Eye (tissue), 1 donor: Measurements from ENCODE around the gene PGPEP1.
"Not testable (repeated sequence)": the region's sequence is repeated elsewhere in the genome, so short reads cannot be mapped to it uniquely, and the experiment has no call there.

Source experiments
- DNase-seq: peaks from one replicate; pipeline ENCODE4 v3.0.0-alpha.2; 2015

PGPEP1 gene

DNA sequence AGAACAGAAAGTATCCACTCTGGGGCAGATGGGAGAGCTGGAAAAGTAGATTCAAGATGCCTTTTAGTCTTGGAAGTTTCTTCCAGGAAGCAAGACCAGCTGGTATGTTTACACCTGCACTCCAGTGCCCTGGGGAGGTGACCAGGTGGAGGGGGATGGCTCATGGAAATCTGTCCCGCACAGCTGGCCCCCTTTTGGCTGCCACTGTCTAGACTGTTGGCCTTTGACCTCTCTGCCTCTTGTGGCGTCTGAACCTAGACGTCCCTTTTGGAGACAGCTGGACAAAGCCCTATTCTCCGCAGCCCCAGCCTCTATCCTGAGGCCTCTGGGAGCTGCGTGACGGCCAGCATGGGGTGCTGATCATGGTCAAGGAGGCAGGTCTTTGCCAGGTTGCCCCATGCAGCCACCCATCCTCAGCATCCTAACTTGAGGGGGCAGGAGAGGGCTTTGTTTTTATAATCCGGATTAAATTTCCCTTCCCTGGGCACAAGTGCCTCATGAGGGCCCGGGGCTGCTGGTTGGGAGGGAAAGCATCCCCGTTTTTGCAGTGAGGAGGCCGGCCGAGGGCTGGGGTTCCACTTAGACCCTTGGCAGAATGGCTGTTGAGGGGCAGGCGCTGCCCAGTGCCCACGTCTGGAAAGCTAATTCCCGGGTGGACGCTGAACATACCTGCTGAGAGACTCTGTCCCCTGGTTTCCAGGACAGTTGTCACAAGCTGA lies 28.3 kb downstream of the PGPEP1 start:
- DNase-seq = no peak

DNA sequence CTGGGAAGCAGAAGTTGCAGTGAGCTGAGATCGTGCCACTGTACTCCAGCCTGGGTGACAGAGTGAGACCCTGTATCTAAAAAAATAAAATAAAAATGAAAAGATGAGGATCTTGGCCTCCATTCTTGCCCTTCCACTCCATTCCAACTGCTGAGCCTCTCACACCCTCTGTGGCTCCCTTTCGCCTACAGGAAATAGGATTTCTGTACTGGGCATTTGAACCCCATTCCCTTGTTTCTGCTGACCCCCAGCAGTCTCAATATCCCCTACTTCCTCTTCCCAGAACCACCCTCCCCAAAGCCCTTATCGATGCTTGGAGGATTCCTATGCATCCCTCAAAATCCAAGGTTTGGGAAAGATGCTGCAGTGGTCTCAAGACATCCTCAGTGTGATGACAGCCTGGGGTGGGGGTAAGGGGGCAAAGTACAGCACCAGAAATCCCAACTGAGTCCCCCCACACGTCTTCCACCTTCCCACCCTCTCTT lies 33.1 kb downstream of the PGPEP1 start:
- no peak for DNase-seq

DNA sequence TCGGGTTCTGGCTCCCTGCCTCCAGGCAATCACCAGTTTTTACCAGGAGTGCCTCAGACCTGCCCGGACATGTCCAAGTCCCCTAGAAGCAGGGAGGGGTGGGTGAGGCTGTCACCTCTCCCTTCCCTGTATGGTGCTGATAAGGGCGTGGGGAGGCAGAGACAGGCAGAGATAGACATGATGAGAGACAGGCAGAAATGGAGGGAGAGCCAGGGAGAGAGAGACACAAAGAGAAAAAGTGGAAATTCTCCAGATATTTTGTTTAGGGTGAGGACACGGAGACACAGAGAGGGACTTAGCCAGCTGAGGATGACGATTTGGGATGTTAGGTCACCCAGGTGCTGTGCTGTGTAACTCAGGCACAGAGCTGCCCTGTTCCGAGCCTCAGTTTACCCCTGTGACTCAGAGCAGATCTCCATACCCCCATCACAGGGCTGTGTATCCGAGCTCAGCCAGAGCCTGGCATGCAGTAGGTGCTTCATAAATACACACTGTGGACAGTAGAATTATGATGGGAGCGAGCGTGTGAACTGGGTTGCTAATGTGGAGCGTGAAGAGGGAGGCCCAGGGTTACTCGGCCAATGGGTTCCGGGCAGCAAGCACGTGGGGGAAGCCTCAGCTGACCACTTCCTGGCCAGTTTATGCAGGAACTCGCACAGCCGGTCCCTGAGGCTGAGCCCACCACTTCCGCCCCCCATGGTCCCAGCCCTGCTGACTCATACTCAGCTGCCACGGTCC lies 33.7 kb downstream of the PGPEP1 start:
- peak; percentile 86 for DNase-seq

DNA sequence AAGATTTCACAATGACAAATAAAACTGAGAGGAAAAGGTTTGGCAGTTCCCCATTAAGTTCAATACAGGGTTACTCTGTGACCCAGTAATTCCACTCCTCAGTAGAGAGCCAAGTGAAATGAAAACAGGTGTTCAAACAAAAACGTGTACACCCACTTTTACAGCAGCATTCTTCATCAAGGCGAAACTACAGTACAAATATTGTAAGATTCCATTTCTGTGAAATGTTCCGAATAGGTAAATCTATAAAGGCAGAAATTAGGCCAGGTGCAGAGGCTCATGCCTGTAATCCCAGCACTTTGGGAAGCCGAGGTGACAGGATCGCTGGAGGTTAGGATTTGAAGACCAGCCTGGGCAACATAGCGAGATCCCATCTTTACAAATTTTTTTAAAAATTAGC lies 36.6 kb downstream of the PGPEP1 start:
- DNase-seq = no peak

DNA sequence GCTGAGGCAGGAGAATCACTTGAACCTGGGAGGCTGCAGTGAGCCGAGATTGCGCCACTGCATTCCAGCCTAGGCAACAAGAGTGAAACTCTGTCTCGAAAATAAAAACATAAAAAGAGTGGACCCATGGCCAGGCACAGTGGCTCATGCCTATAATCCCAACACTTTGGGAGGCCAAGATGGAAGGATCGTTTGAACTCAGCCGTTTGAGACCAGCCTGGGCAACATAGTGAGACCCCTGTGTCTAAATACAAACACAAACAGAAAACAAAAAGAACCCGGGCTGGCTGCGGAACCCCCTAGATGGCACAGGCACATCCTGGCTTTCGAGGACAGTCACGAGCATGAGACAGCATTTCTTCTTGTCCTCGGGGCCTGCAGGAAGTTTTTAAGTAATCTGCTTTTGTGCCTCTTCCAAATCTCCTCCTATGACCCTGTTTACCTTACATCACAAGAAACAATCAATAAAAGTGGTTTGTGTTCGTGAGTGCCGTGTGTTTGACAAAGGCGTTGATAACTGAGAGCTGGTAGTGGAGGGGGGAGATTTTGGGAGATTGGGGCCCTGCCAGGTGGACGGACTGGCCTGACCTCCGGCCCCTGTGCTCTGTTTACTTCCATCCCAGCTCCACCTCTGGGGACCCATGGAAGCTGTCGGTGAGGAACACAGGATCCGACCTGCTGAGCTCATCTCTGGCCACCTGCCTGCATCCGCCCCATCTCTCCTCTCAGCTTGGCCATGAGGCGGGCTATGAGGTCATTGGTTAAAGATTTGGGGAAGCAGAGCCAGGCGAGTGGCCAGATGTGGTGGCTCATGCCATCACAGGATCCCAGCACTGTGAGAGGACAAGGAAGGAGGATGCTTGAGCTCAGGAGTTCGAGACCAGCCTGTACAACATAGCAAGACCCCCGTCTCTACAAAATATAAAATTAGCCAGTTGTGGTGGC lies 39.7 kb downstream of the PGPEP1 start:
- DNase-seq = peak; percentile 30

DNA sequence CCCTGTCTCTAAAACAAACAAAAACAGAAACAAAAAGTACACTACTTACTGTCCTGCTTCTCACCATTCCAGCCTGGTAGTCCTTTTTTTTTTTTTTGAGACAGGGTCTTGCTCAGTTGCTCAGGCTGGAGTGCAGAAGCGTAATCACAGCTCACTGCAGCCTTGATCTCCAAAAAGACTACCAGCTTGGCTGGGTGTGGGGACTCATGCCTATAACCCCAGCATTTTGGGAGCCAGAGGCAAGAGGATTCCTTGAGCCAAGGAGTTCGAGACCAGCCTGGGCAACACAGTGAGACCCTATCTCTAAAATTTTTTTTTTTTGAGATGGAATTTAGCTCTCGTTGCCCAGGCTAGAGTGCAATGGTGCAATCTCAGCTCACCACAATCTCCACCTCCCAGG lies 40.4 kb downstream of the PGPEP1 start:
- no peak for DNase-seq

DNA sequence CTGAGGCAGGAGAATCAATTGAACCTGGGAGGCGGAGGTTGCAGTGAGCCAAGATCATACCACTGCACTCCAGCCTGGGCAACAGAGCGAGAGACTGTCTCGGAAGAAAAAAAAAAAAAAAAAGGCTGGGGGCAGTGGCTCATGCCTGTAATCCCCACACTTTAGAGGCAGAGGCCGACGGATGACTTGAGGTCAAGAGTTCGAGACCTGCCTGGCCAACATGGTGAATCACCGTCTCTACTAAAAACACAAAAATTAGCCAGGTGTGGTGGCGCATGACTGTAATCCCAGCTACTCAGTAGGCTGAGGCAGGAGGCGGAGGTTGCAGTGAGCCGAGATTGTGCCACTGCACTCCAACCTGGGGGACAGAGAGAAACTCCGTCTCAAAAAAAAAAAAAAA lies 43.2 kb downstream of the PGPEP1 start:
- not testable (repeated sequence) for DNase-seq

DNA sequence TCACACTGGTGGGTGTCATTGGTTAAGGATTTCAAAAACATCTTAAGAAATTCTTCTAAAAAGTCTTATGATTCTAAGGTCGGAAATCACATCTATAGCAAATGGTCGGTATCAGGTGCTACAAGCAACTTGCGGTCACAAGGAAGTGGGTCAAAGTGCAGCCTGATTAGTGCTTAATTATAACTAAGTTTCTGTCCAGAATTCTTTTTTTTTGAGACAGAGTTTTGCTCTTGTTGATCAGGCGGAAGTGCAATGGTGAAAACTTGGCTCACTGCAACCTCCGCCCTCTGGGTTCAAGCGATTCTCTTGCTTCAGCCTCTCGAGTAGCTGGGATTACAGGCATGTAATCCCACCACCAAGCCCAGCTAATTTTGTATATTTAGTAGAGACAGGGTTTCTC lies 44.4 kb downstream of the PGPEP1 start:
- DNase-seq = no peak

DNA sequence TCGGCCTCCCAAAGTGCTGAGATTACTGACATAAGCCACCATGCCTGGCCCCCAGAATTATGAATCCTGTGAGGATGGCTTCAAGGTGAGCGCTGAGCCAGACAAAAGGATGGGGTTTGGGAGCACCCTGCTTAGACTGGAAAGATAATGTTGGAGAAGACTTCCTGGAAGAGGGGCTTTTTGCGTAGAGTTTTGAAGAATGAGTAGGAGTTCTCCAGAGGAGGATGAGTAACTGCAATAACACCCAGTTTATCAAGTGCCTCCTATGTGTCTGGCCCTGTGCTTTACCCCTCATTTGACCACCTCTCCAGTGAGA lies 44.9 kb downstream of the PGPEP1 start:
- DNase-seq = no peak

DNA sequence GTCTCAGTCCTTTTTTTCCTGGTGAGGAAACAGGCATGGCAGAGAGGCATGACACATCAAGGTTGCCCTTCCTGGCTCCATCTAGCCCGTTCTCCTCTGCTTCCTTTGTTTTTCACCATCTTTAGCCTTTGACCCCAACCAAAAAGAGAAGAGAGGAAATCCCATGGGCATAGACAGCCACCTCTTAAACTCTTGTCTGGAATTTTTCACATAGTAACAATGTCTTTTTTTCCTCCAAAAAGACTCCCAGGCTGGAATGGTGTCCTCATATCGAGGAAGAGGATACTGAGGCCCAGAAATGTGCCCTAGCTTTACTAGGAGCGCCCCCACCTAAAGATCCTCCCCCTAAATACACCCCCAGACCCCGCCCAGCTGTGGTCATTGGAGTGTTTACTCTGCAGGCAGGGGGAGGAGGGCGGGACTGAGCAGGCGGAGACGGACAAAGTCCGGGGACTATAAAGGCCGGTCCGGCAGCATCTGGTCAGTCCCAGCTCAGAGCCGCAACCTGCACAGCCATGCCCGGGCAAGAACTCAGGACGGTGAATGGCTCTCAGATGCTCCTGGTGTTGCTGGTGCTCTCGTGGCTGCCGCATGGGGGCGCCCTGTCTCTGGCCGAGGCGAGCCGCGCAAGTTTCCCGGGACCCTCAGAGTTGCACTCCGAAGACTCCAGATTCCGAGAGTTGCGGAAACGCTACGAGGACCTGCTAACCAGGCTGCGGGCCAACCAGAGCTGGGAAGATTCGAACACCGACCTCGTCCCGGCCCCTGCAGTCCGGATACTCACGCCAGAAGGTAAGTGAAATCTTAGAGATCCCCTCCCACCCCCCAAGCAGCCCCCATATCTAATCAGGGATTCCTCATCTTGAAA lies 45.5 kb downstream of the PGPEP1 start, which contains the start of gene GDF15:
Gene GDF15 (plus strand): TSS at position 484 of the 868 bp plus-strand sequence. CDS start 32 bp downstream, at position 516.
- DNase-seq = peak; percentile 33

DNA sequence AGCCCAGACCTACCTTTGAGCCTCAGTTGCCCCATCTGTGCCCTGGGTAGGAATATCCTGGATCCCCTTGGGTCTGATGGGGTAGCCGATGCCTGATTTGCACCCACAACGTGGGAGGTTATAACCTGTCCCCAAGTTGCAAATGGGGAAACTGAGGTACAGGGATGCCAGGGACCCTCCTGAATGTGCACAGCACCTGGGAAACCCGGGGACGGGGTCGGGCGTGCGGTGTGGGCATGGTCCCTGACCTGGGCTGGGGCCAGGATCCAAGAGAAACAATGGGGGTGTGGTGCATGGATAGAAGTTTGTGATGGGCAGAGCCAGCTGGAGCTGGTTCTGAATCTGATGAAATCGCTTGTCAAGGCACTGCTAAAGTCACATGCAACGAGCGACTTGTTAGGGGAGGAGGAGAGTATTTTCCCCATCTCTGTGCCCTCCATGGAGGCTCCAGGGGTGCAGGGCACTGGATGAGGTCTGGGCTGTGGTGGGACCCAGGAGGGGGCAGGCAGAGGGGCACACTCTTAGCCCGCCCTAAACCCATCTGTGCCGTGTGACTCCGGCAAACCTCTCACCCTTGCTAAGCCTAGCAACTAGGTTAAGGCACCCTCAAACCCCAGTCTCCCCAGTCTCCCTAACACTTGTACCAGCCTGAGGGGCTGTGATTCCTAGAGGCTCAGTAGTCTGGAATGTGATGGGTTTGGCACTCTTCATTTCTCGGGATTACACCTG lies 46.3 kb downstream of the PGPEP1 start:
- no peak for DNase-seq

DNA sequence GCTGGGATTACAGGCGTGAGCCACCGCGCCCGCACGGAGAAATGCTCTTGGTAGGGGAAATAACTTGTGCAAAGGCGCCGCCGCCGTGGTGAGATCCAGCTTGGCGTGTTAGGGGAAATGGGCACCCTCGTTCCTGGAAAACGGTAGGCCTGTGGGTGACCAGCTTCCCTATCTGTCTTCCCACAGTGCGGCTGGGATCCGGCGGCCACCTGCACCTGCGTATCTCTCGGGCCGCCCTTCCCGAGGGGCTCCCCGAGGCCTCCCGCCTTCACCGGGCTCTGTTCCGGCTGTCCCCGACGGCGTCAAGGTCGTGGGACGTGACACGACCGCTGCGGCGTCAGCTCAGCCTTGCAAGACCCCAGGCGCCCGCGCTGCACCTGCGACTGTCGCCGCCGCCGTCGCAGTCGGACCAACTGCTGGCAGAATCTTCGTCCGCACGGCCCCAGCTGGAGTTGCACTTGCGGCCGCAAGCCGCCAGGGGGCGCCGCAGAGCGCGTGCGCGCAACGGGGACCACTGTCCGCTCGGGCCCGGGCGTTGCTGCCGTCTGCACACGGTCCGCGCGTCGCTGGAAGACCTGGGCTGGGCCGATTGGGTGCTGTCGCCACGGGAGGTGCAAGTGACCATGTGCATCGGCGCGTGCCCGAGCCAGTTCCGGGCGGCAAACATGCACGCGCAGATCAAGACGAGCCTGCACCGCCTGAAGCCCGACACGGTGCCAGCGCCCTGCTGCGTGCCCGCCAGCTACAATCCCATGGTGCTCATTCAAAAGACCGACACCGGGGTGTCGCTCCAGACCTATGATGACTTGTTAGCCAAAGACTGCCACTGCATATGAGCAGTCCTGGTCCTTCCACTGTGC lies 47.9 kb downstream of the PGPEP1 start:
- peak; percentile 94 for DNase-seq

DNA sequence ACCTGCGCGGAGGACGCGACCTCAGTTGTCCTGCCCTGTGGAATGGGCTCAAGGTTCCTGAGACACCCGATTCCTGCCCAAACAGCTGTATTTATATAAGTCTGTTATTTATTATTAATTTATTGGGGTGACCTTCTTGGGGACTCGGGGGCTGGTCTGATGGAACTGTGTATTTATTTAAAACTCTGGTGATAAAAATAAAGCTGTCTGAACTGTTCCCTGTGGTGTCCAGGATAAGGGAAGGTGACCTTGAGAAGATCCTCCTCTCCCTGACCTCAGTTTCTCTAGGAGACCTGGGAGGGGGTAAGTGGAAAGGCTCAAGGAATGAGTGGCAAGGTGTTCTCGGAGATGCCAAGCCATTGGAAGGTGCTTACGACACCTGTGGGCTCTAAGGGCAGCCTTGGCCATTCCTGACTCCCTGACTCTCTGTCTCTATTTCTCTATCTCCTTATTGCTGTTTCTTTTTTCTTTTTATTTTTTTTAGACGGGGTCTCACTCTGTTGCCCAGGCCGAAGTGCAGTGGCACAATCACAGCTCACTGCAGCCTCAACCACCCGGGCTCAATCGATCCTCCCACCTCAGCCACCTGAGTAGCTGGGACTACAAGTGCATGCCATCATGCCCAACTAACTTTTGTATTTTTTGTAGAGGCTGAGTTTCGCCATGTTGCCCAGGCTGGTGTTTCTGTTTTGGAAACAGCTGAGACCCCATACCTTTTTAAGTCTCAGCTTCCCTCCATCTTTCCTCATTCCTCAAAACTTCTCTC lies 48.7 kb downstream of the PGPEP1 start:
- no peak for DNase-seq

DNA sequence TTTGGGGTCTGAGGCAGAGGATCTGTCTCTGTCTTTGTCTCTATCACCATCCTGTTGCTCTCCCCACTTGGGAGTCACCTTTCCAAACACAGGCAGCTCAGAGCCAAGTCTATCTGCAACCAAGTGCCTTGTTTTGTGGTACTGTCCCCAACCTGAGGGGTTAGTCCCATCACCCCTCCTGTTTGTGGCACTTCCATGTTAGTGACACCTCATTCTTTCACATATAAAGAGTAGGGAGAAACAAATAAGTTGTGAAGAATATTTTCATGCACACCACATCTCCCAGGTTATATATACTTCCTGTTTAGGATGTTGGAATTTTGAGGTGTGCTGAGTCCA lies 49.3 kb downstream of the PGPEP1 start:
- DNase-seq = no peak

DNA sequence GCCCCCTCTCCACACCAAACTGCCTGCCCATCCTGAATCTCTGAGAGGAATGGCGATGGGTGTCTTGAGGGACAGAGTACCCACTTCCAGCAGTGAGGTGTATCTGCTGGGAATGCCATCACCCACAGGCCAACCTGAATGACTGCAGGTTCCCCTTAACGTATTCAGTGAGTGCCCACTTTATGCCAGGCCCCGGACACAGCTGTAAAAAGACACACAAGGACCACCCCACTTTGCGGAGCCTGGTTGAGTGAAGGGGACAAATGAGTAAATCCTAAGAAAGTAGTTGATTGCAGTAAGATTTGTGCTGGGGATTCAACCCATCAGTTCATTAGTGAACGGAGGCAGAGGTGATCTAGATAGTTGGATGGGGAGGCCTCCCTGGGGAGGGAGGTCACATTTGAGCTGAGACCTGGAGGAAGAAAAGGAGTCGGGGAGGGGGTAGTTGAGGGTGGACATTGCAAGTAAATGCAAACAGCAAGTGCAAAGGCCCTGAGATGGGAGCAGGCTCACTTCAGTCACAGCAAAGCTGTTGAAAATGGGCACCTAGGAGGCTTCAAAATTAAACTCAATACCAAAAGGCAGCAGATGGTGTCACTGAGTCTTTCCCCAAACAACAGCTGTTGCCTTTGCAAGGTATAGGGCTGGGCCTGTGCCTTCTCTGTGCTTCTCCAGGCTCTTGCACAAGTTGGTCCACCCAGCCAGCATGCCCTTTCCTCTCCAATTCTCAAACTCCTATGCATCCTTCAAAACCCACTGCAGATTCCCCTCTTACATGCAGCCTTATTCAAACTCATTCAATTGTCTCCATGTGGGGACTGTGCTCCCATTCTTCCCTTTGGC lies 49.9 kb downstream of the PGPEP1 start:
- no peak for DNase-seq

DNA sequence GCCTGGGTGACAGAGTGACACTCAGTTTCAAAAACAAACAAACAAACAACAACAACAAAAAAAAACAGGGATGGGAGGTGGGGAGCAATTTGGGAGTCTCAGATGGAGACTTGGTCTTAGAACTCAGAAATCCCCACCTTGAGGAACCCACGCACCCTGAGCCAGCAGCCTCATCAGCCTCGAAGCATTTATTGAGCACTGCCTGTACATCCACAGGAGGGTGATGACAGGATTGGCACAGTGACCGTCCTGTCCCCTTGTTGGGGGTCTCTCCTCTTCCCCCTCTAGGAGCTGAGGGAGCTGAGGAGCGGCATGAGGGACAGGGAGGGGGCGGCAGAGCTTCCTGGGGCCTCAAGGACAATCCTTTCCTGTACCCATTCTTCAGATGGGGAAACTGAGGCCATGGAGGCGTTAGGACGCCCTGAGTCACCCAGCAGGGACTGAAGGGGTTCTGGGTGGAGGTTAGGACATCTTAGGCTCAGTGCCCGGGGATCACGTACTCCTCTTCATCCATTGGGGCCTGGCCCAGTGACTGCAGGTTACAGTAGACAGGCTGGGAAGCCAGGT lies 51.2 kb downstream of the PGPEP1 start:
- no peak for DNase-seq

DNA sequence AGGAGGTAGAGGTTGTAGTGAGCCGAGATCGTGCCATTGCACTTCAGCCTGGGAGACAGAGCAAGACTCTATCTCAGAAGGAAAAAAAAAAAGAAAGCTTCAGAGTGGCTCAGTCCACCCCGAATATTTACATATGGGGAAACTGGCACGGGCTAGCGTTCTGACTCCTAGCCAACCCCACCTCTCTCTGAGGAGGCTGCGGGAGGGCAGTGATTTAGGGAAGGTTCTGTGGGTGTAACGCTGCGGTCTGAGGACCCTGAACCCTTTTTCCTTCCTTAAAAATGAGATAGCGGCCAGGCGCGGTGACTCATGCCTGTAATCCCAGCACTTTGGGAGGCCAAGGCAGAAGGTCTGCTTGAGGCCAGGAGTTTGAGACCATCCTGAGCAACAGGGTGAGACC lies 52.0 kb downstream of the PGPEP1 start:
- DNase-seq = no peak

DNA sequence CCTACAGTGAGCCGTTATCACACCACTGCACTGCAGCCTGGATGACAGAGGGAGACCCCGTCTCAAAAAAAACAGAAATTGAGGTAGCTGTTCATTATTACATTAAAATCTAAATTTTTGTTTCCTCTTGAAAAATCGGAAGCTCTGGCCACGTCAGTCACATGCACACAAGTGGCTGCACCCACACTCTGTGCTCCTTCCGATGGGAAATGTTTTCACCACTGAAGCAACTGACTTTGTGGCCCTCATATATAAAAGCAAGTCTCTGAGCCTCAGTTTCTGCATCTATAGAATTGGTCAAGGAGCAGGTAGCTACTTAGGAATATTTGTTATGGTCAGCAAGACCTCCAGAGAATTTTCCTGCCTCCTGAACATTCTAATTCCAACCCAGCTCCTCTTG lies 52.5 kb downstream of the PGPEP1 start:
- no peak for DNase-seq

DNA sequence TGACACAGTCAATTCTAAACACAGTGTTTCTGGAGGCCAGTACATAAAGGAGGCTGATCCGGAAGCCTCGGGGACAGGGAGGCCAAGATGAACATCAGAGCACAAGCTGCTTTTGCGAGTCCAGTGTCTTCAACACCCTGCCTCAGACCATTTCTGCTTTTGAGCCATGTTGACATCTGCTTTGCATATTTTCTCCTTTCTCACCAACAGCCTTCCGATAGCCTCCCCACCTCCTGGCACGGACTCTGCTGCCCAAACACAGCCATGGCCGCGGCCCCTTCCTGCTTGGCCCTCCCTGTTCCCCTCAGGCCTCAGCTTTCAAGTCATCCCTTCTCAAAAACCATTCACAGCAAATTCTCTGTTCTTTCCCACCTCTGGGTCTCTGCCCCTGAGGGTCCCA lies 53.4 kb downstream of the PGPEP1 start:
- DNase-seq = no peak
